Tibial nerve (tissue), 4 donors: Measurements from ENCODE around the gene RICTOR. TPM values are rescaled to one million over a fixed set of nuclear protein-coding genes. Genes with fewer than 3 reads are reported as not detected.

Experiments used
- DNase-seq, 2 donors: peaks; one replicate each; pipeline ENCODE4 v3.0.0-alpha.2; 2019; ENCODE audit warnings: low spot score in 2 of 2
- H3K27ac ChIP-seq, 4 donors: fragments of 200-600 bp; sonication (generic) in 3 of 4; one replicate each; pipeline ENCODE4 v1.5.1; 2017 to 2019; ENCODE audit warnings: mild to moderate bottlenecking in 1 of 4
- H3K27me3 ChIP-seq, 2 donors: fragments of 200-600 bp; sonication (generic) in 1 of 2; one replicate each; pipeline versions ENCODE4 v1.5.1 to v1.6.0; 2017 to 2019
- H3K36me3 ChIP-seq, 3 donors: fragments of 200-600 bp; sonication (generic); one replicate each; pipeline ENCODE4 v1.5.1; 2018 to 2019
- H3K4me1 ChIP-seq, 4 donors: fragments of 200-600 bp; sonication (generic) in 3 of 4; one replicate each; pipeline ENCODE4 v1.5.1; 2017 to 2019
- H3K4me3 ChIP-seq, 4 donors: fragments of 200-600 bp; sonication (generic) in 3 of 4; one replicate each; pipeline ENCODE4 v1.5.1; 2017 to 2019; ENCODE audit warnings: mild to moderate bottlenecking in 1 of 4, moderate library complexity in 1 of 4
- H3K9me3 ChIP-seq, 4 donors: fragments of 200-600 bp; sonication (generic) in 3 of 4; one replicate each; pipeline ENCODE4 v1.5.1; 2017 to 2019
- CTCF ChIP-seq, 5 experiments: fragments of 200-600 bp in 3 of 5; fragments of 450-650 bp in 2 of 5; sonication (generic) in 3 of 5; IDR thresholded peaks; one replicate each; pipeline ENCODE4 v1.5.1; 2016 to 2019; ENCODE audit warnings: antibody characterized with exemption in 5 of 5, mild to moderate bottlenecking in 3 of 5, moderate library complexity in 2 of 5
- EP300 ChIP-seq, 2 donors: sonication (generic); formaldehyde crosslinking; IDR thresholded peaks; one replicate each; pipeline ENCODE4 v1.6.1; 2017; ENCODE audit warnings: antibody characterized with exemption in 2 of 2, mild to moderate bottlenecking in 1 of 2
- POLR2A ChIP-seq, 2 donors: fragments of 450-650 bp; IDR thresholded peaks; one replicate each; pipeline ENCODE4 v1.6.1; 2017; ENCODE audit warnings: antibody characterized with exemption in 2 of 2, mild to moderate bottlenecking in 2 of 2, moderate library complexity in 2 of 2
- WGBS, 2 donors: methylation state at CpG; one replicate each; pipeline ENCODE4 v1.1.5; 2018; 5-methylcytosine and 5-hydroxymethylcytosine counted together
- total RNA-seq, 4 donors: library from RNA; depleted of rRNA; stranded (reverse); fragments of >200 nt; gene quantifications; one replicate each; pipeline ENCODE4 v1.1.0, GENCODE V29; 2016

RICTOR gene
- total RNA-seq, 4 donors from 2014 or later: 33.9 to 59.0 (median 44.3) TPM

- TF ChIP-seq EP300 (IDR thresholded peaks at IDR 0.05): no peak
- TF ChIP-seq CTCF (IDR thresholded peaks at IDR 0.05): no peak
- TF ChIP-seq POLR2A (IDR thresholded peaks at IDR 0.05): no peak
- peaks cover 0 to 68% (median 7%) of the 10 kb centered on the region in 3 donors for H3K36me3 ChIP-seq
- WGBS, 2 donors: 92 to 94% methylated on average over 2 of the region's 2 CpGs
Measured at GRCh38 chr5:38941912-38942311, 132.3 kb downstream of the RICTOR start.

GRCh38 chr5:38940230-38940858 is 133.9 kb downstream of the RICTOR start:
- no peak overlapping the region for H3K4me3 ChIP-seq
- no peak for TF ChIP-seq POLR2A (IDR thresholded peaks at IDR 0.05)
- TF ChIP-seq EP300 (IDR thresholded peaks at IDR 0.05): no peak
- TF ChIP-seq CTCF (IDR thresholded peaks at IDR 0.05): no peak
- no peaks in the 10 kb centered on the region for H3K9me3 ChIP-seq
- WGBS, 2 donors: 80 to 82% methylated on average over 2 of the region's 2 CpGs
- no peaks in the 10 kb centered on the region for H3K27me3 ChIP-seq
- peaks cover 0 to 70% (median 5%) of the 10 kb centered on the region in 3 donors for H3K36me3 ChIP-seq
- H3K27ac ChIP-seq: no peak overlapping the region
- no peaks in the 10 kb centered on the region for H3K4me1 ChIP-seq
- DNase-seq: no peak

More at GRCh38 chr5:38941912-38942311, 132.3 kb downstream of the RICTOR start:
- no peak for DNase-seq
- H3K27ac ChIP-seq: no peak overlapping the region
- no peaks in the 10 kb centered on the region for H3K9me3 ChIP-seq
- H3K4me1 ChIP-seq: no peaks in the 10 kb centered on the region
- no peak overlapping the region for H3K4me3 ChIP-seq
- H3K27me3 ChIP-seq: no peaks in the 10 kb centered on the region

- TF ChIP-seq CTCF (IDR thresholded peaks at IDR 0.05): no peak
- Histone ChIP-seq H3K4me1 (no peaks in the 10 kb centered on the region), H3K27me3 (no peaks in the 10 kb centered on the region), H3K27ac (no peak overlapping the region), H3K36me3 (peaks cover 0 to 70% (median 0%) of the 10 kb centered on the region in 3 donors), H3K9me3 (no peaks in the 10 kb centered on the region), H3K4me3 (no peak overlapping the region)
- DNase-seq: no peak
- WGBS, 2 donors: 64 to 68% methylated on average over 1 of the region's 1 CpG
Measured at GRCh38 chr5:38938973-38939372, 135.2 kb downstream of the RICTOR start.

GRCh38 chr5:38938424-38938823 is 135.8 kb downstream of the RICTOR start:
- no peaks in the 10 kb centered on the region for H3K9me3 ChIP-seq
- peaks cover 0 to 70% (median 0%) of the 10 kb centered on the region in 3 donors for H3K36me3 ChIP-seq
- no peak overlapping the region for H3K4me3 ChIP-seq
- H3K27ac ChIP-seq: no peak overlapping the region
- 59 to 66% methylated on average over 1 of the region's 1 CpG for WGBS, 2 donors
- TF ChIP-seq POLR2A (IDR thresholded peaks at IDR 0.05): no peak
- no peak for TF ChIP-seq CTCF (IDR thresholded peaks at IDR 0.05)
- TF ChIP-seq EP300 (IDR thresholded peaks at IDR 0.05): no peak
- DNase-seq: no peak
- no peaks in the 10 kb centered on the region for H3K4me1 ChIP-seq
- no peaks in the 10 kb centered on the region for H3K27me3 ChIP-seq

DNA sequence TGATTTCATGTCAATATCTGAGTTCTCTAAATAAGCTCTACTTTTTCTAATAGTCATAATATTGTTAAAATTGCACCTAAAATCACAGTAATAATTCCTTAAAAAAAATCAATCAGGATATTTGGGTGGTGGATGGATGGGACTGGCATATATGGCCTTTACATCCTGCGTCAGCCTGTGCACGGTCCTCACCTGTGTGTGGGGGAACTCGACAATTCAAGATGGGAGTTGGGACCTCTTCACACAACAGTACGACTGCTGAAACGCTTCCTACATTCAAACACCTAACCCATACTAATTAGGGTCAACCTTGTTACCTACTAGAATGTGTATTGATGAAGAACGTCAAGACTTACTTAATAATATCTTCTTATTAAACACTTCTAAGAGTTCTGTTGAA is 137.9 kb downstream of the RICTOR start:
- Histone ChIP-seq H3K4me3 (no peak overlapping the region), H3K27ac (no peak overlapping the region), H3K9me3 (no peaks in the 10 kb centered on the region), H3K4me1 (no peaks in the 10 kb centered on the region), H3K36me3 (peaks cover 0 to 74% (median 0%) of the 10 kb centered on the region in 3 donors), H3K27me3 (no peaks in the 10 kb centered on the region)
- WGBS, 2 donors: 92 to 95% methylated on average over 6 of the region's 6 CpGs
- TF ChIP-seq EP300 (IDR thresholded peaks at IDR 0.05) (no peak), CTCF (IDR thresholded peaks at IDR 0.05) (no peak), POLR2A (IDR thresholded peaks at IDR 0.05) (no peak)
- DNase-seq: no peak
